HEK293 (cell line): ENCODE data around the gene ETV3.

ENCODE experiments used
- CTCF ChIA-PET: fragments of 350-600 bp; formaldehyde crosslinking; extraction: SDS; loops from one replicate; lab custom pipeline; 2021; ENCODE audit warnings: antibody characterized with exemption; lab: Yijun Ruan, JAX
- POLR2A ChIA-PET: fragments of 300-600 bp; formaldehyde crosslinking; extraction: SDS; loops from one replicate; lab custom pipeline; 2020; ENCODE audit warnings: antibody characterized with exemption, inconsistent platforms; lab: Yijun Ruan, JAX
- H3K27ac ChIP-seq: fragments of 200-500 bp; sonication (Bioruptor generic); 2 replicates; pipeline ENCODE4 v1.5.1; 2014; ENCODE audit warnings: low read depth, low read length, control low read depth, inconsistent platforms; ENCODE audit errors: extremely low read depth
- H3K36me3 ChIP-seq, 2 experiments: fragments of 200-500 bp in 1 of 2; sonication (Bioruptor generic) in 1 of 2; 1 replicate in 1 of 2; 2 replicates in 1 of 2; pipeline ENCODE4 v1.5.1; 2014 to 2017; ENCODE audit warnings: inconsistent platforms in 2 of 2, low read length in 2 of 2; ENCODE audit not compliant: control insufficient read depth in 2 of 2, insufficient read depth in 1 of 2
- H3K4me1 ChIP-seq: fragments of 200-500 bp; sonication (Bioruptor generic); 2 replicates; pipeline ENCODE4 v1.5.1; 2014; ENCODE audit warnings: mild to moderate bottlenecking, low read length, inconsistent platforms; ENCODE audit not compliant: control insufficient read depth, insufficient read depth
- H3K4me3 ChIP-seq: 2 replicates; pipeline ENCODE4 v1.5.1; 2011; ENCODE audit warnings: low read depth, mild to moderate bottlenecking, control low read depth, low read length, moderate library complexity
- H3K9me3 ChIP-seq: fragments of 200-500 bp; sonication (Bioruptor generic); 2 replicates; pipeline ENCODE4 v1.5.1; 2014; ENCODE audit warnings: low read depth, low read length, inconsistent platforms; ENCODE audit not compliant: control insufficient read depth, insufficient read depth
- GLIS2 ChIP-seq: fragments of 450-650 bp; formaldehyde crosslinking; IDR thresholded peaks from 2 replicates; pipeline ENCODE4 v1.5.1; 2016; ENCODE audit warnings: missing biosample characterization, missing genetic modification characterization
- HOXD13 ChIP-seq: sonication (generic); formaldehyde crosslinking; IDR thresholded peaks from 2 replicates; pipeline ENCODE4 v1.8.0; 2022; ENCODE audit warnings: missing genetic modification reagents, borderline replicate concordance
- IKZF3 ChIP-seq: fragments of 450-650 bp; IDR thresholded peaks from 2 replicates; pipeline ENCODE4 v1.5.0; 2018; ENCODE audit warnings: missing biosample characterization, mild to moderate bottlenecking, missing genetic modification characterization, moderate library complexity
- REPIN1 ChIP-seq: fragments of 450-650 bp; formaldehyde crosslinking; IDR thresholded peaks from 2 replicates; pipeline ENCODE4 v1.5.1; 2017; ENCODE audit warnings: missing biosample characterization, missing genetic modification characterization, low read depth
- SP2 ChIP-seq: fragments of 450-650 bp; formaldehyde crosslinking; IDR thresholded peaks from 2 replicates; pipeline ENCODE4 v1.5.1; 2016; ENCODE audit warnings: missing biosample characterization, missing genetic modification characterization
- ZBTB20 ChIP-seq: fragments of 450-650 bp; formaldehyde crosslinking; IDR thresholded peaks from 2 replicates; pipeline ENCODE4 v1.5.1; 2016; ENCODE audit warnings: missing biosample characterization, missing genetic modification characterization
- ZBTB7A ChIP-seq: fragments of 450-650 bp; formaldehyde crosslinking; IDR thresholded peaks from 2 replicates; pipeline ENCODE4 v1.5.1; 2016; ENCODE audit warnings: low read depth, missing biosample characterization, missing genetic modification characterization
- ZFP69B ChIP-seq: fragments of 450-650 bp; formaldehyde crosslinking; IDR thresholded peaks from 2 replicates; pipeline ENCODE4 v1.5.1; 2016; ENCODE audit warnings: missing biosample characterization, missing genetic modification characterization
- ZNF157 ChIP-seq: fragments of 450-650 bp; formaldehyde crosslinking; IDR thresholded peaks from 2 replicates; pipeline ENCODE4 v1.5.1; 2016; ENCODE audit warnings: missing biosample characterization, missing genetic modification characterization
- ZNF16 ChIP-seq: fragments of 450-650 bp; formaldehyde crosslinking; IDR thresholded peaks from 2 replicates; pipeline ENCODE4 v1.5.1; 2016; ENCODE audit warnings: low read depth, missing biosample characterization, missing genetic modification characterization
- ZNF223 ChIP-seq: fragments of 450-650 bp; formaldehyde crosslinking; IDR thresholded peaks from 2 replicates; pipeline ENCODE4 v1.5.1; 2016; ENCODE audit warnings: missing biosample characterization, missing genetic modification characterization
- ZNF311 ChIP-seq: fragments of 450-650 bp; formaldehyde crosslinking; IDR thresholded peaks from 2 replicates; pipeline ENCODE4 v1.5.1; 2017; ENCODE audit warnings: missing biosample characterization, missing genetic modification characterization, borderline replicate concordance
- ZNF37A ChIP-seq: fragments of 450-650 bp; IDR thresholded peaks from 2 replicates; pipeline ENCODE4 v1.5.1; 2018; ENCODE audit warnings: missing biosample characterization, missing genetic modification characterization
- ZNF48 ChIP-seq: fragments of 450-650 bp; formaldehyde crosslinking; IDR thresholded peaks from 2 replicates; pipeline ENCODE4 v1.5.1; 2016; ENCODE audit warnings: missing biosample characterization, missing genetic modification characterization
- ZNF555 ChIP-seq: fragments of 450-650 bp; formaldehyde crosslinking; conservative IDR thresholded peaks from 2 replicates; pipeline ENCODE4 v1.5.1; 2017; ENCODE audit warnings: missing biosample characterization, mild to moderate bottlenecking, missing genetic modification characterization, inconsistent platforms
- ZNF560 ChIP-seq: fragments of 450-650 bp; formaldehyde crosslinking; IDR thresholded peaks from 2 replicates; pipeline ENCODE4 v1.5.1; 2017; ENCODE audit warnings: missing biosample characterization, missing genetic modification characterization, borderline replicate concordance
- ZNF561 ChIP-seq: fragments of 450-650 bp; IDR thresholded peaks from 2 replicates; pipeline ENCODE4 v1.5.1; 2018; ENCODE audit warnings: missing biosample characterization, missing genetic modification characterization, borderline replicate concordance
- ZNF571 ChIP-seq: fragments of 450-650 bp; formaldehyde crosslinking; IDR thresholded peaks from 2 replicates; pipeline ENCODE4 v1.5.0; 2017; ENCODE audit warnings: missing biosample characterization, missing genetic modification characterization
- ZNF600 ChIP-seq: fragments of 450-650 bp; formaldehyde crosslinking; IDR thresholded peaks from 2 replicates; pipeline ENCODE4 v1.5.1; 2016; ENCODE audit warnings: missing biosample characterization, missing genetic modification characterization
- ZNF624 ChIP-seq: fragments of 450-650 bp; formaldehyde crosslinking; IDR thresholded peaks from 2 replicates; pipeline ENCODE4 v1.5.1; 2017; ENCODE audit warnings: missing biosample characterization, missing genetic modification characterization
- ZNF626 ChIP-seq: fragments of 450-650 bp; sonication (Bioruptor Pico); formaldehyde crosslinking; IDR thresholded peaks from 2 replicates; pipeline ENCODE4 v1.5.1; 2018; ENCODE audit warnings: missing biosample characterization, missing genetic modification characterization, inconsistent platforms
- ZNF707 ChIP-seq: fragments of 450-650 bp; formaldehyde crosslinking; IDR thresholded peaks from 2 replicates; pipeline ENCODE4 v1.5.1; 2016; ENCODE audit warnings: missing biosample characterization, missing genetic modification characterization
- TF ChIP-seq, protein P1 (sequence below): fragments of 450-650 bp; IDR thresholded peaks from 2 replicates; pipeline ENCODE4 v1.5.1; 2018; ENCODE audit warnings: missing biosample characterization, missing genetic modification characterization
- TF ChIP-seq, protein P2 (sequence below): fragments of 450-650 bp; formaldehyde crosslinking; IDR thresholded peaks from 2 replicates; pipeline ENCODE4 v1.5.1; 2016; ENCODE audit warnings: missing biosample characterization, missing genetic modification characterization
- TF ChIP-seq, protein P3 (sequence below): fragments of 450-650 bp; formaldehyde crosslinking; IDR thresholded peaks from 2 replicates; pipeline ENCODE4 v1.5.1; 2017; ENCODE audit warnings: missing biosample characterization, mild to moderate bottlenecking, missing genetic modification characterization, moderate library complexity
- TF ChIP-seq, protein P4 (sequence below): fragments of 450-650 bp; formaldehyde crosslinking; optimal IDR thresholded peaks from 2 replicates; pipeline ENCODE3; 2016; ENCODE audit warnings: missing biosample characterization, mild to moderate bottlenecking, missing genetic modification characterization
- TF ChIP-seq, protein P5 (sequence below): fragments of 450-650 bp; formaldehyde crosslinking; IDR thresholded peaks from 2 replicates; pipeline ENCODE4 v1.5.1; 2017; ENCODE audit warnings: missing biosample characterization, missing genetic modification characterization
- TF ChIP-seq, protein P6 (sequence below): IDR thresholded peaks from 2 replicates; pipeline ENCODE4 v1.6.1; 2011; ENCODE audit warnings: mild to moderate bottlenecking, low read depth, low read length, borderline replicate concordance

ETV3 gene

DNA sequence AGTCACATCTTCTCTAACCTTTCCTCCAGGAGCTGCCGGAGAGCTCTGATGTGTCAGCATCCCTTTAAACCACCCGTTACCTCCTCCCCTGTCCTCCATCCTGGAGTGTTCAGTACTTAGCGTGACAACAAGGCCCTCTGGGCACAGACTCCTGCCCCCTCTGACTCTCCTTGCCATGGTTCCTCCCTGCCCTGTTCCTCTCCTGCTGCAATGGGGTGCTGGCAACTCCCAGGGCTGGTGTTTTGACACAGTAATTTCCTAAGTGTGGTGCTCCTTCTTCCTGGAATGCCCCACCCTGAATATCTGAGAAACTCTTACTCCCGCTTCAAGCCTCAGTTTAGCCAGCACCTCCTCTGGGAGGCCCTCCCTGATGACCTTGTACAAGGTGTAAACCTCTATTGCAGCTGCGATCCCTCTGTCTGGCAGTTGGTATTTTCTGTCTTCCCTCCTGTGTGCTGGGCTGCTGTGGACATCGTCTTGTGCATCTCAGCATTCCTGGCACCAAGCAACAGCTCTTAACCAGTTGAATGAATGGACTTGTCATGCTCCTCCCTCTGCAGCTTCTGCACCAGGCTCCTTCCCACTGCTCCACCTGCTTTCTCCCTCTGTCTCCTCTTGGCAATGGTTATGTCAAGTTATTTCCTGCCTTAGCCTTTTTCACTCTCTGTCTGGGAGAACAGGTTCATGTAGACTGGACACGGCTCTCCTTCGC, 48.2 kb upstream of the ETV3 start:
- no peaks in the 10 kb centered on the region for H3K4me1 ChIP-seq
- ChIA-PET POLR2A (no interaction called here), CTCF (interaction anchor here (1.1 to 2.2 kb wide), 2 partner anchors 11 to 15 kb away, joined by 5 to 26 read pairs; no protein-coding TSS in a partner anchor)
- no peaks in the 10 kb centered on the region for H3K9me3 ChIP-seq
- no peaks in the 10 kb centered on the region for H3K36me3 ChIP-seq
- TF ChIP-seq ZNF560, result no peak
- no peak for TF ChIP-seq HOXD13 (CRISPR knock-in tag)
- TF ChIP-seq ZNF555 (tag by site-specific recombination), result no peak
- no peak for TF ChIP-seq ZNF223 (tag by site-specific recombination)
- TF ChIP-seq ZBTB7A (tag by site-specific recombination), result no peak
- no peak for TF ChIP-seq ZNF561 (tag by site-specific recombination)
- TF ChIP-seq GLIS2, result no peak
- no peak for TF ChIP-seq ZNF571 (tag by site-specific recombination)
- no peak for TF ChIP-seq ZNF37A (tag by site-specific recombination)
- TF ChIP-seq ZNF48 (tag by site-specific recombination), result no peak
- no peak for TF ChIP-seq ZNF626 (tag by site-specific recombination)
- TF ChIP-seq, protein P1, sequence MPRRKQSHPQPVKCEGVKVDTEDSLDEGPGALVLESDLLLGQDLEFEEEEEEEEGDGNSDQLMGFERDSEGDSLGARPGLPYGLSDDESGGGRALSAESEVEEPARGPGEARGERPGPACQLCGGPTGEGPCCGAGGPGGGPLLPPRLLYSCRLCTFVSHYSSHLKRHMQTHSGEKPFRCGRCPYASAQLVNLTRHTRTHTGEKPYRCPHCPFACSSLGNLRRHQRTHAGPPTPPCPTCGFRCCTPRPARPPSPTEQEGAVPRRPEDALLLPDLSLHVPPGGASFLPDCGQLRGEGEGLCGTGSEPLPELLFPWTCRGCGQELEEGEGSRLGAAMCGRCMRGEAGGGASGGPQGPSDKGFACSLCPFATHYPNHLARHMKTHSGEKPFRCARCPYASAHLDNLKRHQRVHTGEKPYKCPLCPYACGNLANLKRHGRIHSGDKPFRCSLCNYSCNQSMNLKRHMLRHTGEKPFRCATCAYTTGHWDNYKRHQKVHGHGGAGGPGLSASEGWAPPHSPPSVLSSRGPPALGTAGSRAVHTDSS (tag by site-specific recombination), result no peak
- TF ChIP-seq IKZF3 (tag by site-specific recombination), result no peak
- TF ChIP-seq, protein P2, sequence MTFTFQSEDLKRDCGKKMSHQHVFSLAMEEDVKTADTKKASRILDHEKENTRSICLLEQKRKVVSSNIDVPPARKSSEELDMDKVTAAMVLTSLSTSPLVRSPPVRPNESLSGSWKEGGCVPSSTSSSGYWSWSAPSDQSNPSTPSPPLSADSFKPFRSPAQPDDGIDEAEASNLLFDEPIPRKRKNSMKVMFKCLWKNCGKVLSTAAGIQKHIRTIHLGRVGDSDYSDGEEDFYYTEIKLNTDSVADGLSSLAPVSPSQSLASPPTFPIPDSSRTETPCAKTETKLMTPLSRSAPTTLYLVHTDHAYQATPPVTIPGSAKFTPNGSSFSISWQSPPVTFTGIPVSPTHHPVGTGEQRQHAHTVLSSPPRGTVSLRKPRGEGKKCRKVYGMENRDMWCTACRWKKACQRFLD (tag by site-specific recombination), result no peak
- TF ChIP-seq ZNF157 (tag by site-specific recombination), result no peak
- TF ChIP-seq, protein P3, sequence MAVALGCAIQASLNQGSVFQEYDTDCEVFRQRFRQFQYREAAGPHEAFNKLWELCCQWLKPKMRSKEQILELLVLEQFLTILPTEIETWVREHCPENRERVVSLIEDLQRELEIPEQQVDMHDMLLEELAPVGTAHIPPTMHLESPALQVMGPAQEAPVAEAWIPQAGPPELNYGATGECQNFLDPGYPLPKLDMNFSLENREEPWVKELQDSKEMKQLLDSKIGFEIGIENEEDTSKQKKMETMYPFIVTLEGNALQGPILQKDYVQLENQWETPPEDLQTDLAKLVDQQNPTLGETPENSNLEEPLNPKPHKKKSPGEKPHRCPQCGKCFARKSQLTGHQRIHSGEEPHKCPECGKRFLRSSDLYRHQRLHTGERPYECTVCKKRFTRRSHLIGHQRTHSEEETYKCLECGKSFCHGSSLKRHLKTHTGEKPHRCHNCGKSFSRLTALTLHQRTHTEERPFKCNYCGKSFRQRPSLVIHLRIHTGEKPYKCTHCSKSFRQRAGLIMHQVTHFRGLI (tag by site-specific recombination), result no peak
- no peak overlapping the region for H3K27ac ChIP-seq
- H3K4me3 ChIP-seq, result no peak overlapping the region

DNA sequence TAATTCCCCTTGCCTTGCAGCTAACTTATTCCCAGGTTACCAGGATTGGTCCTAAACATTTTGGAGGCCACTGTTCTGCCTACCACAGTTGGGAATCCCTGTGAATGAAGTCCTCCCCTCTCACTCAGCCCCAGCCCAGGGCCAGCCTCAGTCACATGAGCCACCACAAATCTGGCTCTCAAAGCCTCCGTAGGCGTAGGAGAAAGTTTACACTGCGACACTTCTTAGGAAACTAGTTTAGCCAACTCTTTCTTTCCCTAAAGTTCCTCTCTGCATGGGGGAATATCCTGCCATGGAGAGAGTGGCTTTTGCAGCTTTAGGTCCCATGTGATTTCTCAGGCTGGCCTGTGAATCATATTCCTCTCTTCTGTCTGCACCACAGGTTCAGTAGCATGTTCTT, 45.7 kb upstream of the ETV3 start:
- Histone ChIP-seq H3K9me3 (no peaks in the 10 kb centered on the region), H3K4me1 (no peaks in the 10 kb centered on the region), H3K27ac (no peak overlapping the region), H3K36me3 (no peaks in the 10 kb centered on the region), H3K4me3 (no peak overlapping the region)
- CTCF ChIA-PET, result interaction anchor here (0.5 to 2.0 kb wide), 8 partner anchors 9 to 310 kb away, joined by 3 to 7 read pairs (median 3); no protein-coding TSS in a partner anchor
- POLR2A ChIA-PET, result no interaction called here
- no peak for TF ChIP-seq ZNF311
- no peak for TF ChIP-seq ZFP69B (tag by site-specific recombination)
- TF ChIP-seq ZNF707 (tag by site-specific recombination), result no peak
- no peak for TF ChIP-seq ZNF600 (tag by site-specific recombination)
- TF ChIP-seq, protein P4, sequence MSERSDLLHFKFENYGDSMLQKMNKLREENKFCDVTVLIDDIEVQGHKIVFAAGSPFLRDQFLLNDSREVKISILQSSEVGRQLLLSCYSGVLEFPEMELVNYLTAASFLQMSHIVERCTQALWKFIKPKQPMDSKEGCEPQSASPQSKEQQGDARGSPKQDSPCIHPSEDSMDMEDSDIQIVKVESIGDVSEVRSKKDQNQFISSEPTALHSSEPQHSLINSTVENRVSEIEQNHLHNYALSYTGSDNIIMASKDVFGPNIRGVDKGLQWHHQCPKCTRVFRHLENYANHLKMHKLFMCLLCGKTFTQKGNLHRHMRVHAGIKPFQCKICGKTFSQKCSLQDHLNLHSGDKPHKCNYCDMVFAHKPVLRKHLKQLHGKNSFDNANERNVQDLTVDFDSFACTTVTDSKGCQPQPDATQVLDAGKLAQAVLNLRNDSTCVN (tag by site-specific recombination), result no peak
- TF ChIP-seq ZBTB20 (tag by site-specific recombination), result no peak
- TF ChIP-seq, protein P5, sequence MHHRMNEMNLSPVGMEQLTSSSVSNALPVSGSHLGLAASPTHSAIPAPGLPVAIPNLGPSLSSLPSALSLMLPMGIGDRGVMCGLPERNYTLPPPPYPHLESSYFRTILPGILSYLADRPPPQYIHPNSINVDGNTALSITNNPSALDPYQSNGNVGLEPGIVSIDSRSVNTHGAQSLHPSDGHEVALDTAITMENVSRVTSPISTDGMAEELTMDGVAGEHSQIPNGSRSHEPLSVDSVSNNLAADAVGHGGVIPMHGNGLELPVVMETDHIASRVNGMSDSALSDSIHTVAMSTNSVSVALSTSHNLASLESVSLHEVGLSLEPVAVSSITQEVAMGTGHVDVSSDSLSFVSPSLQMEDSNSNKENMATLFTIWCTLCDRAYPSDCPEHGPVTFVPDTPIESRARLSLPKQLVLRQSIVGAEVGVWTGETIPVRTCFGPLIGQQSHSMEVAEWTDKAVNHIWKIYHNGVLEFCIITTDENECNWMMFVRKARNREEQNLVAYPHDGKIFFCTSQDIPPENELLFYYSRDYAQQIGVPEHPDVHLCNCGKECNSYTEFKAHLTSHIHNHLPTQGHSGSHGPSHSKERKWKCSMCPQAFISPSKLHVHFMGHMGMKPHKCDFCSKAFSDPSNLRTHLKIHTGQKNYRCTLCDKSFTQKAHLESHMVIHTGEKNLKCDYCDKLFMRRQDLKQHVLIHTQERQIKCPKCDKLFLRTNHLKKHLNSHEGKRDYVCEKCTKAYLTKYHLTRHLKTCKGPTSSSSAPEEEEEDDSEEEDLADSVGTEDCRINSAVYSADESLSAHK (tag by site-specific recombination), result no peak
- TF ChIP-seq, protein P6, sequence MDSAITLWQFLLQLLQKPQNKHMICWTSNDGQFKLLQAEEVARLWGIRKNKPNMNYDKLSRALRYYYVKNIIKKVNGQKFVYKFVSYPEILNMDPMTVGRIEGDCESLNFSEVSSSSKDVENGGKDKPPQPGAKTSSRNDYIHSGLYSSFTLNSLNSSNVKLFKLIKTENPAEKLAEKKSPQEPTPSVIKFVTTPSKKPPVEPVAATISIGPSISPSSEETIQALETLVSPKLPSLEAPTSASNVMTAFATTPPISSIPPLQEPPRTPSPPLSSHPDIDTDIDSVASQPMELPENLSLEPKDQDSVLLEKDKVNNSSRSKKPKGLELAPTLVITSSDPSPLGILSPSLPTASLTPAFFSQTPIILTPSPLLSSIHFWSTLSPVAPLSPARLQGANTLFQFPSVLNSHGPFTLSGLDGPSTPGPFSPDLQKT, result no peak
- no peak for TF ChIP-seq SP2
- no peak for TF ChIP-seq REPIN1 (tag by site-specific recombination)
- TF ChIP-seq ZNF16 (tag by site-specific recombination), result no peak
- TF ChIP-seq ZNF624 (tag by site-specific recombination), result no peak
